ENCODE data around the gene SH3RF1. TPM values are rescaled to one million over a fixed set of nuclear protein-coding genes. Genes with fewer than 3 reads are reported as not detected.
"Not testable (repeated sequence)": the region's sequence is repeated elsewhere in the genome, so short reads cannot be mapped to it uniquely, and the experiment has no call there.

SH3RF1 gene
- total and polyA plus RNA-seq, 10 of the 15 experiments (the other 5 are each of a cell fraction or from before 2014, with no cell fraction given), result 4.5 to 22.5 (median 10.4) TPM

DNA sequence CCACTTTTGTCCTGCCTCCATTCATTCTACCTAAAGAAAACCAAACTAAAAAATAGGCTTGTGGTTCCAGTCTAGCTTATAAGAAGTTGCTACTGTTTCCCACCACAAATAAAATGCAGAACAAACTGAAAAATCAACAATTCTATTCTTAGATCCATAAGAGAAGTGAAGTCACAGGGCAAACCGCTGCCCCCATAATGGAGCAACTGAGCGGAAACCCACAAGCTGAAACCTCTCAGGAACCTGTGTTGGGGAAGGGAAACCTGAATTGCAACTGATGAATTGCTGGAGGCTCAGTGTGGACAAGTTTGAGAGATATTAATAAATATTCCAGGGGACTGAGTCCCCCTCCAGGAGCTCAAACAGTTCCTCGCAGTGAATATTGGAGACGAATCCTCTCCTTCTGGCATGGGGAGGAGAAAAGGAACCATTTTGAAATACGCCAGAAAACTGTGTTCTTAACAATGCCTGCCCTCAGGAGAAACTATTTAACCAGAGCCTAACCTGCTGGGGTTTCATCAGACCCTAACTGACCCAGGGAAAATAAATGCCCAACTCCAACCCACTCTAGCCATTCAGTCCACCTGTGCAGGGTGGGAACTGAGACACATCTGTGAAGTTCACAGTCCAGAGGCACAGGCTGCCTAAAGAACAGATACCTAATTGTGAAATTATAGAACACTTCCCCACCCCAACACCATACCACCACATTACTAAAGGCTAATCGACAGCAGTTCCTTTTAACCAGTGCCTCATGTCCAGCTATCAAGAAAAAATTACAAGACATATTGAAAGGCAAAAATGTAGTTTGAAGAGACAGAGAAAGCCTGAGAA lies 22.8 kb upstream of the SH3RF1 start (continued):
- TF ChIP-seq SPI1 (IDR thresholded peaks at IDR 0.05; ENCODE audit: borderline replicate concordance, insufficient read depth, low read depth, low read length), result peak; percentile 76
- no peak for TF ChIP-seq TCF3 (IDR thresholded peaks at IDR 0.05; ENCODE audit: borderline replicate concordance, insufficient read depth, low read depth, low read length)
- TF ChIP-seq, protein P1, sequence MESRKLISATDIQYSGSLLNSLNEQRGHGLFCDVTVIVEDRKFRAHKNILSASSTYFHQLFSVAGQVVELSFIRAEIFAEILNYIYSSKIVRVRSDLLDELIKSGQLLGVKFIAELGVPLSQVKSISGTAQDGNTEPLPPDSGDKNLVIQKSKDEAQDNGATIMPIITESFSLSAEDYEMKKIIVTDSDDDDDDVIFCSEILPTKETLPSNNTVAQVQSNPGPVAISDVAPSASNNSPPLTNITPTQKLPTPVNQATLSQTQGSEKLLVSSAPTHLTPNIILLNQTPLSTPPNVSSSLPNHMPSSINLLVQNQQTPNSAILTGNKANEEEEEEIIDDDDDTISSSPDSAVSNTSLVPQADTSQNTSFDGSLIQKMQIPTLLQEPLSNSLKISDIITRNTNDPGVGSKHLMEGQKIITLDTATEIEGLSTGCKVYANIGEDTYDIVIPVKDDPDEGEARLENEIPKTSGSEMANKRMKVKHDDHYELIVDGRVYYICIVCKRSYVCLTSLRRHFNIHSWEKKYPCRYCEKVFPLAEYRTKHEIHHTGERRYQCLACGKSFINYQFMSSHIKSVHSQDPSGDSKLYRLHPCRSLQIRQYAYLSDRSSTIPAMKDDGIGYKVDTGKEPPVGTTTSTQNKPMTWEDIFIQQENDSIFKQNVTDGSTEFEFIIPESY (IDR thresholded peaks at IDR 0.05), result no peak
- peak; percentile 52; the same call in 1 of the 2 replicates for TF ChIP-seq NBN (IDR thresholded peaks at IDR 0.05)

DNA sequence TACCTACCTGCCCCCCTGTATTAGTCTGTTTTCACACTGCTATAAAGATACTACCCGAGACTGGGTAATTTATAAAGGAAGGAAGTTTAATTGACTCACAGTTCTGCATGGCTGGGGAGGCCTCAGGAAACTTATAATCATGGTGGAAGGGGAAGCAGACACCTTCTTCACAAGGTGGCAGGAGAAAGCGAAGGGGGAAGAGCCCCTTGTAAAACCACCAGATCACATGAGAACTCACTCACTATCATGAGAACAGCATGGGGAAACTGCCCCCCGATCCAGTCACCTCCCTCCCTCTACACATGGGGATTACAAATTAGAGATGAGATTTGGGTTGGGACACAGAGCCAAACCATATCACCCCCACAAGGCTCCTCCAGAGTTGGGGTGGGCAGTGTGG lies 17.2 kb upstream of the SH3RF1 start:
- DNase-seq (ENCODE audit: low read depth, low spot score); H3K79me2 ChIP-seq (ENCODE audit: control insufficient read depth, insufficient read depth, low read length); FAIRE-seq; H3K4me3 ChIP-seq; BruUV-seq (replicated peaks); intact Hi-C loops (cut with micrococcal nuclease; ENCODE audit: unreplicated experiment); H3K36me3 ChIP-seq (ENCODE audit: control insufficient read depth in 2 of 2, insufficient read depth in 2 of 2, low read length in 1 of 2); H3K4me2 ChIP-seq (ENCODE audit: control insufficient read depth, insufficient read depth); H4K20me1 ChIP-seq (ENCODE audit: control insufficient read depth, insufficient read depth); H3K27me3 ChIP-seq (replicated peaks in 1 of 2; ENCODE audit: control insufficient read depth in 2 of 2, insufficient read depth in 2 of 2, low read length in 1 of 2); ATAC-seq; H3K9me3 ChIP-seq (replicated peaks; ENCODE audit: control insufficient read depth, insufficient read depth, low read length); RAD21 ChIA-PET (ENCODE audit: unreplicated experiment); H2AFZ ChIP-seq (ENCODE audit: control insufficient read depth, low read depth, low read length); H3K4me1 ChIP-seq (ENCODE audit: control insufficient read depth, insufficient read depth, low read length); H3K27ac ChIP-seq (ENCODE audit: control insufficient read depth, insufficient read depth); in situ Hi-C loops (cut with MboI); POLR2A ChIA-PET; H3K9ac ChIP-seq (ENCODE audit: control insufficient read depth, insufficient read depth, low read length): not testable (repeated sequence)
- WGBS (ENCODE audit: insufficient coverage, insufficient replicate concordance, low lambda C conversion rate, missing lambda C conversion rate), result 7% methylated on average over 3 of the region's 3 CpGs
- CTCF ChIA-PET, result interaction anchor here (0.8 to 1.5 kb wide), 2 partner anchors 18 to 198 kb away, joined by 3 to 5 read pairs; no protein-coding TSS in a partner anchor
- SMC1A ChIA-PET (ENCODE audit: uncharacterized antibody, unreplicated experiment), result interaction anchor here (1.4 kb wide), 1 partner anchor 18 kb away, joined by 3 read pairs; no protein-coding TSS in a partner anchor

Measured in GM12878 (cell line).